Measurements from ENCODE around the gene PPP1CC.

PPP1CC gene

DNA sequence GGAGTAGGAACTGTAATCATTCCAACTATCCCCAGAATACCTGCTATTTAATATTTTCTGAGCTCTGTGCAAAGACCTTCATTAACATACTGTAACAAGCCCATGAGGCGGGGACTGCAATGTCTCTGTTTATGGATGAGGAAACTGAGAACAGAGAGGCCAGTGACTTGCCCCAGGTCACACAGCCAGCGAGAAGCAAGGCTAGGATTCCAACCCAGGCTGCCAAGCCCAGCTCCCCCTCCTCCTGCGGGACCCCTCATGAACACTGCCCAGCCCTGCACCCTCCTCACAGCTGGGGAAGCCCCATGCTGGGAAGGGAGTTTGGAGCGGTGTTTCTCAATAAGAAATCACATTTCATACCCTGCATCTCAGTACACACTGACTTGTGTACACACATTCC, 64.7 kb downstream of the PPP1CC start:
- Mint-ChIP-seq H3K4me1 (peaks cover 61% of the 10 kb centered on the region), H3K27me3 (no peaks in the 10 kb centered on the region), H3K36me3 (peaks cover 44% of the 10 kb centered on the region), H3K4me3 (peak overlapping the region; percentile 75), H3K9me3 (peaks cover 2% of the 10 kb centered on the region), H3K27ac (peak overlapping the region; percentile 88)
- peak; percentile 5 for ATAC-seq (ENCODE audit: low read depth)
- no peak for DNase-seq (ENCODE audit: low spot score in 2 of 2)

DNA sequence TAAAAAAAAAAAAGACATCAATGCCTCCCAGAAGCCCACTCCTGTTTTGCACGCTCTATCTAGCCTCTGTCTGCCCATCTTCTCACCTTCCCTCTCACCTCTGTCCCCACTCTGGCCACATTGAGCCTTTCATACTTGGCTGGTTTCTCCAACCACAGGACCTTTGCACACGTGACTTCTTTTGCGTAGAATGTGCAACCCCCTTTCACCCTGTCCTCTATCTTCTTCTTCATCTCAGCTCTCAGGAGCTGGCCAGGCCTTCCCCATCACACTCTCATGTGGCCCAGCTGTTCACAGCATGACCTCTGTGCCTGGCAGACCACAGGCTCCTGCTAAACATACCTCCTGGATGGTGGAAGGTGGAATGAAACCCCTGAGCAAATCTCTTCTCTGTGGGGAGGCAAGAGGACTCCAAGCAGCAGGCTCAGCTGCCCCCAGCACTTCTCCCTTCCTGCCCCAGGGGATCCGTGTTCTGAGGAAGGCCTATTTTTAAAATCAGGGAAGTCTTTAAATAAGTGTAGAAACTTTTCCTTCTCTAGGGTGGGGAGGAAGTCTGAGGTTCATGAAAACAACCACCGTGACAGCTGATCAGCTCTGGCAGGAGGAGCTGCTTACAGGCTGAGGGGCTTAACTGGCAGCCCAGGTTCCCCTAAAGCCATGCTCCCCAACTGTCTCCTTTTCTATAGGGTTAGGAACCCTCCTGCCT, 65.3 kb downstream of the PPP1CC start:
- peaks cover 63% of the 10 kb centered on the region for H3K4me1 Mint-ChIP-seq
- peak; percentile 78 for ATAC-seq (ENCODE audit: low read depth)
- H3K27me3 Mint-ChIP-seq = no peaks in the 10 kb centered on the region
- DNase-seq (ENCODE audit: low spot score in 2 of 2) = no peak
- peaks cover 2% of the 10 kb centered on the region for H3K9me3 Mint-ChIP-seq
- H3K36me3 Mint-ChIP-seq = peaks cover 44% of the 10 kb centered on the region
- peak overlapping the region; percentile 88 for H3K27ac Mint-ChIP-seq
- peak overlapping the region; percentile 75 for H3K4me3 Mint-ChIP-seq

DNA sequence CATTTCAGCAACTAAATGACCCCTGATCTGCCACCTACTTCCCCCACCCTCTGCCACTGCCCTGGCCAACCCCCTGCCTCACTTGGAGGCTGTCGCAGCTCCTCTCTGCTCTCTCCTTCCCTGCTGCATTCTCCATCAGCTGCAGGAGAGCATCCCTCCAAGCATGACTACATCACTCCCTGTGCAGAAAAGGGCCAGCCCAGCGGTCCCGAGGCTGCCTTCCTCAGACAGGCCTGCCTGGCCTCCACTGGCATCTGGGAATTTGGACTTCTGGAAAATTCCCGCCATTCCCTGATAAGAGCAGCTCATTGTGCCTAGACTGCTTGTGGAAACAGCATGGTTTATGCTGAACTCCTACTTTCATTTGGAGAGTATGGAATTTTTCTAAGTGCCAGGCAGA, 66.5 kb downstream of the PPP1CC start:
- Mint-ChIP-seq H3K27ac (peak overlapping the region; percentile 88), H3K27me3 (no peaks in the 10 kb centered on the region), H3K4me1 (peaks cover 63% of the 10 kb centered on the region), H3K9me3 (peaks cover 2% of the 10 kb centered on the region), H3K36me3 (peaks cover 39% of the 10 kb centered on the region), H3K4me3 (peak overlapping the region; percentile 58)
- ATAC-seq (ENCODE audit: low read depth) = no peak
- no peak for DNase-seq (ENCODE audit: low spot score in 2 of 2)

DNA sequence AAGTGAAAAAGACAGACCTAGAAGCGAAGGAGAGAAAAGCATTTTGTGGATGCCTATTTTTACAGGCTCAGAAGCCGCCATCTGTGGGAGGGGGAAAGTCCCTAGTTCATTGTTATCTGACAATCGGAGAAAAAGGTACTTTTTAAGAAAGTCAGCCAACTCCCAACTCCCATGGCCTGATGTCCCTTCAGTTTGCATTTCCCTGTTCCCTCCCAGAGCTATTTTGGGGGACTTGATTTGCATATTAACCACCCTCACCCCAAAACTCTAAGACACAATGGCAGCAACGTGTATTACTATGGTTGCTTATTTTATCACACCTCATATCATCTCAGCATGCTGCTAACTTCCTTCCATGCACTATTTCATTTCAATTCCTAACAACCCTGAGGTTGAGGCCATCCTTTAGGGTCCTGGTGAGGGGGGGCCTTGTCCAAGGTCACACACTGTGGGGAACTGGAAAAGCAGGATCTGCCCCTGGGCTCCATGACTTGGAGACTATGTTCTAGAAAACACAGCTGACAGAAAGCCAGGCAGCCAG, 72.5 kb downstream of the PPP1CC start:
- H3K4me1 Mint-ChIP-seq = peaks cover 65% of the 10 kb centered on the region
- ATAC-seq (ENCODE audit: low read depth) (peak; percentile 73), DNase-seq (ENCODE audit: low spot score in 2 of 2) (peak; percentile 22 to 46)
- peaks cover 2% of the 10 kb centered on the region for H3K9me3 Mint-ChIP-seq
- no peaks in the 10 kb centered on the region for H3K27me3 Mint-ChIP-seq
- peak overlapping the region; percentile 99 for H3K27ac Mint-ChIP-seq
- peak overlapping the region; percentile 83 for H3K4me3 Mint-ChIP-seq
- H3K36me3 Mint-ChIP-seq = peaks cover 45% of the 10 kb centered on the region
